Measurements from ENCODE around the gene CACFD1.

DNA sequence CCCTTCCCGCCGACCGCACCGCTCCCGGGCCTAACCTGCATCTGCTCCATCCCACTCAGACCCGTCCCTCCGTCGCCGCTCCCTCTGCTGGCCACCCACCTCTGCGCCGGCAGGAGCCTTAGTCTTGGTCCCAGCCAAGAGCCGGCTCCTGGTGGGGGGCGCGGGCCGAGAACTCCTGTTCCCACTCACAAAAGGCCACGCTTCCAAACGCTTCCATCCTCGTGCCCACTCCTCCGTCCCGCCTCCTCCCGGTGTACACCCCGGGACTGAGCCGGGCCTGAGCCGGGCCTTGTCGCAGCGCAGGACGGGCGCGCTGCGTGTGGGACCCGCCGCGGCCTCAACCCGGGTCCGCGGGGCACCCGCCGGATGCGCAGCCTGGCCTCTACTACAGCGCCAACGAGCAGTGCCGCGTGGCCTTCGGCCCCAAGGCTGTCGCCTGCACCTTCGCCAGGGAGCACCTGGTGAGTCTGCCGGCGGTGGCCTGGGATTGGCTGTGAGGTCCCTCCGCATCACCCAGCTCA, 30.1 kb upstream of the CACFD1 start:
- TF ChIP-seq, protein P1, sequence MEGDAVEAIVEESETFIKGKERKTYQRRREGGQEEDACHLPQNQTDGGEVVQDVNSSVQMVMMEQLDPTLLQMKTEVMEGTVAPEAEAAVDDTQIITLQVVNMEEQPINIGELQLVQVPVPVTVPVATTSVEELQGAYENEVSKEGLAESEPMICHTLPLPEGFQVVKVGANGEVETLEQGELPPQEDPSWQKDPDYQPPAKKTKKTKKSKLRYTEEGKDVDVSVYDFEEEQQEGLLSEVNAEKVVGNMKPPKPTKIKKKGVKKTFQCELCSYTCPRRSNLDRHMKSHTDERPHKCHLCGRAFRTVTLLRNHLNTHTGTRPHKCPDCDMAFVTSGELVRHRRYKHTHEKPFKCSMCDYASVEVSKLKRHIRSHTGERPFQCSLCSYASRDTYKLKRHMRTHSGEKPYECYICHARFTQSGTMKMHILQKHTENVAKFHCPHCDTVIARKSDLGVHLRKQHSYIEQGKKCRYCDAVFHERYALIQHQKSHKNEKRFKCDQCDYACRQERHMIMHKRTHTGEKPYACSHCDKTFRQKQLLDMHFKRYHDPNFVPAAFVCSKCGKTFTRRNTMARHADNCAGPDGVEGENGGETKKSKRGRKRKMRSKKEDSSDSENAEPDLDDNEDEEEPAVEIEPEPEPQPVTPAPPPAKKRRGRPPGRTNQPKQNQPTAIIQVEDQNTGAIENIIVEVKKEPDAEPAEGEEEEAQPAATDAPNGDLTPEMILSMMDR (IDR thresholded peaks at IDR 0.05) = no peak
- TF ChIP-seq POLR2A (IDR thresholded peaks at IDR 0.05) = no peak
- no peak for TF ChIP-seq POLR2AphosphoS5 (IDR thresholded peaks at IDR 0.05)
- TF ChIP-seq EP300 (IDR thresholded peaks at IDR 0.05) = no peak

All from sigmoid colon (tissue), 4 donors.